Mucosa of rectum (tissue), 2 donors: ENCODE data around the gene FOXA1.
"Not testable (repeated sequence)": the region's sequence is repeated elsewhere in the genome, so short reads cannot be mapped to it uniquely, and the experiment has no call there.

Experiments
- H3K27ac ChIP-seq, 2 donors: one replicate each; pipeline ENCODE4 v1.7.0; 2013; ENCODE audit warnings: inconsistent platforms in 2 of 2, low read depth in 2 of 2, low read length in 2 of 2
- H3K27me3 ChIP-seq, 2 donors: one replicate each; pipeline ENCODE4 v1.7.0; 2013; ENCODE audit warnings: low read length in 2 of 2; ENCODE audit not compliant: control insufficient read depth in 2 of 2, insufficient read depth in 2 of 2
- H3K36me3 ChIP-seq, 2 donors: one replicate each; pipeline ENCODE4 v1.7.0; 2013; ENCODE audit warnings: low read length in 2 of 2; ENCODE audit not compliant: control insufficient read depth in 2 of 2, insufficient read depth in 2 of 2
- H3K4me1 ChIP-seq, 2 donors: one replicate each; pipeline ENCODE4 v1.7.0; 2013; ENCODE audit warnings: low read length in 2 of 2, mild to moderate bottlenecking in 1 of 2; ENCODE audit not compliant: control insufficient read depth in 2 of 2, insufficient read depth in 2 of 2
- H3K4me3 ChIP-seq, 2 donors: one replicate each; pipeline ENCODE4 v1.7.0; 2013; ENCODE audit warnings: low read length in 2 of 2
- H3K9ac ChIP-seq, 2 donors: one replicate each; pipeline ENCODE4 v1.7.0; 2013; ENCODE audit warnings: low read length in 2 of 2, low read depth in 1 of 2, mild to moderate bottlenecking in 1 of 2
- H3K9me3 ChIP-seq, 2 donors: one replicate each; pipeline ENCODE4 v1.7.0; 2013; ENCODE audit warnings: low read length in 2 of 2; ENCODE audit not compliant: control insufficient read depth in 2 of 2
- donor health status: healthy.
- donor health status: Normal muscosa, but diverticular disease.

Gene FOXA1

DNA sequence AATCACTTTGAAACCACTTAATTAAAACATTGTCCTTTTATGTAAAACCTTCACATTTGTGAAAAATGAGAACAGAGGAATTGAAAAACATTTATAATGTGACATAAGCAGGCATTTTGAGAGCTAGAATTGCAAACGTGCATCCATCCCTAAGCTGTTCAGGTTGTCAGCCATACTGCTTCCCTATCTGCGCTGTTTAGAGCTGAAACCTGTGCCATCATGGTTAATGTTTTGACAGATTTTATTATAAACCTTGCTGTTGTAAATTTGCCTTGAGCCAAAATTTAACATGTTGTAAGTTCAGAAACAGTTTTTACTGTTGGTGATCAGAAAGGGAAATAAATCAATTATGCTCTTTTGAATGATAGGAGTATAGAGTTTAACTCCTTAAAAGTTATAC lies 31.9 kb downstream of the FOXA1 start:
- H3K4me3 ChIP-seq, result peak overlapping the region in 1 of 2 donors; percentile 69

DNA sequence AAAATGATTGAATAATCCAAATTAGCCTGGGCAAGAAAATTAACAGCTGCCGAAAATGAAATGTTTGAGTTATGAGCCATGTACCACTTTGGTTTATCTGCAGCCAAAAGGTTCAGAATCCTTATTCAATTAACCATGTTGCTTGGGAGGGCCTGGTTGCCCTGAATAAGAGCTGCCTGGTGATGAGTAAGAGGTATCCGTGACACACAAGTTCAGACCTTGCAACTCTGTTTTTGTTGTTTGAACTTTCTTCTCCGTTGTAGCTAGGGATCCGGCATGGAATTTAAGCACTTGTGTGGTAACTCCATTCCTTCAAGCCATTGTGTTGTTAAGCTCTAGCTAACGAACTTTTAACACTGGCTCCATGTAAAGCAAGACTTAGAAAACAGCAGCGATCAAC lies 35.7 kb downstream of the FOXA1 start:
- no peaks in the 10 kb centered on the region for H3K27me3 ChIP-seq
- no peak overlapping the region for H3K4me3 ChIP-seq
- H3K9me3 ChIP-seq, result no peaks in the 10 kb centered on the region
- H3K4me1 ChIP-seq, result peaks cover 2 to 11% of the 10 kb centered on the region in 2 donors
- H3K36me3 ChIP-seq, result no peaks in the 10 kb centered on the region
- H3K9ac ChIP-seq, result no peak overlapping the region
- no peak overlapping the region for H3K27ac ChIP-seq

More for the DNA sequence above, 31.9 kb downstream of the FOXA1 start:
- H3K36me3 ChIP-seq, result no peaks in the 10 kb centered on the region
- H3K27ac ChIP-seq, result peak overlapping the region in 1 of 2 donors; percentile 60
- peaks cover 10 to 16% of the 10 kb centered on the region in 2 donors for H3K4me1 ChIP-seq
- H3K9ac ChIP-seq, result no peak overlapping the region
- no peaks in the 10 kb centered on the region for H3K9me3 ChIP-seq
- no peaks in the 10 kb centered on the region for H3K27me3 ChIP-seq

DNA sequence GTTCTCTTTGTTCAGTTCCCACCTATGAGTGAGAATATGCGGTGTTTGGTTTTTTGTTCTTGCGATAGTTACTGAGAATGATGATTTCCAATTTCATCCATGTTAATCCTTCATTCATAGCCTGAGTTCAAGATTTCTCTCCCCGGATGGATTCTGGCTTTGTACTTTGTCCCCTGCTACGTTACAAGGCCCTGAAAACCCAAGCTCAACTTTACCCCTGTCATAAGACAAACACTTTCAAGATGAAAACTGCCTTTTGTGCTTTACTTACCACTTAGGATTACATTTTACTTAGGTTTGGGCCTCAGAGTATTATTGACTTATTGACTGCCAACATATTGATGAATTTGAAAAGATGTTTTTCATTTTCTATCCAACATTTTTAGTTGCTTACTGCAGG lies 36.3 kb downstream of the FOXA1 start:
- Histone ChIP-seq H3K27me3 (no peaks in the 10 kb centered on the region), H3K9ac (no peak overlapping the region), H3K9me3 (no peaks in the 10 kb centered on the region)

DNA sequence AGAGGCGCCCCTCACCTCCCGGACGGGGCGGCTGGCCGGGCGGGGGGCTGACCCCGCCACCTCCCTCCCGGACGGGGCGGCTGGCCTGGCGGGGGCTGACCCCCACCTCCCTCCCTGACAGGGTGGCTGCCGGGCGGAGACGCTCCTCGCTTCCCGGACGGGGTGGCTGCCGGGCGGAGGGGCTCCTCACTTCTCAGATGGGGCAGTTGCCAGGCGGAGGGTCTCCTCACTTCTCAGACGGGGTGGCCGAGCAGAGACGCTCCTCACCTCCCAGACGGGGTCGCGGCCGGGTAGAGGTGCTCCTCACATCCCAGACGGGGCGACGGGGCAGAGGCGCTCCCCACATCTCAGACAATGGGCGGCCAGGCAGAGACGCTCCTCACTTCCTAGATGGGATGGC lies 39.5 kb downstream of the FOXA1 start:
- not testable (repeated sequence) for H3K9me3 ChIP-seq, H3K27me3 ChIP-seq, H3K9ac ChIP-seq, H3K4me1 ChIP-seq, H3K36me3 ChIP-seq, H3K27ac ChIP-seq, H3K4me3 ChIP-seq

More for the DNA sequence above, 36.3 kb downstream of the FOXA1 start:
- Histone ChIP-seq H3K4me1 (peaks cover 2 to 7% of the 10 kb centered on the region in 2 donors), H3K4me3 (no peak overlapping the region), H3K36me3 (no peaks in the 10 kb centered on the region), H3K27ac (no peak overlapping the region)

DNA sequence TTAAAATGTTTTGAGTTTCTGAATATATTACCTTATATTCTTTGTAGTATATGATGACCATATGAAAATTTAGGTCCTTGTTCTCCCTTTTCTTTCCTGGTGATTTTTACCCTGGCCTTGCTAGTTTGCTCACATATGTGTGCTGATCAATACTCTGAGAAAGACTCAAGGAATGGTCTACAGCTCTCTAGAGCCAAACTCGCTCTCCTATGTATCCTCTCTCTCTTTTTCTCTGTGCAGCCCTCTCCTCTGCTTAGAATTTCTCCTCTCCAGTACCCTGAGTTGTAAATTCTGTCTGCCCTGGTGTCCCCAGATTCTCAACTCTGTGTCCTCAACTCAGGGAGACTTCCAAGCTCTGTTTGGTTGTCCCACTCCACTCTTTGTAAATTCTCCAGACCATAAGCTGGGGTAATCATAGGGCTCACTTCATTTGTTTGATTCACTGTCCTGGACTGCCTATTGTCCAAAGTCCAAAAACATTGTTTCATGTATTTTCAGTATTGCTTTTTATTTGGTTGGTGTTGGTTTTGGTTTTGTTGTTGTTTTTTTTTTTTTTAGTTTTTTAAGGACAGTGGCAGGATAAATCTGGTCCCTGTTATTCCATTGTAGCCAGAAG lies 41.0 kb downstream of the FOXA1 start:
- H3K27ac ChIP-seq, result no peak overlapping the region
- no peaks in the 10 kb centered on the region for H3K27me3 ChIP-seq

DNA sequence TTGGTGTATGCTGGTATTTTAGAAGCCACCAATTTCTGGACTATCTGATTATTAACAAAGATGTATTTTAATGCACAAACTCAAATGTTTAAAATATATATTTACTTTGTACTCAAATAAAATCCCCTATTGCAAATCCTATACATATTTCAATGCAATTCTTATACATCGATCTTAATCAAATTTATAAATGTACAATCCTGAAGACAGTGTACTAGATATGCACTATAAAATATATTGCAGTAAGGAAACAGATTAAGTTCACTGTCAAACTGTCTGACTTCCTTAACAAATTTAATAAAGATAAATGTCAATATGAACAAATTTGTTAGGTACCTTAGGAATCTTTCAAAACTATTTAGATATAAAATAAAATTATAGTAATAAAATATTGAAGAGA lies 43.9 kb downstream of the FOXA1 start:
- Histone ChIP-seq H3K27me3 (no peaks in the 10 kb centered on the region), H3K4me1 (no peaks in the 10 kb centered on the region), H3K9ac (no peak overlapping the region), H3K4me3 (no peak overlapping the region), H3K9me3 (no peaks in the 10 kb centered on the region), H3K36me3 (no peaks in the 10 kb centered on the region), H3K27ac (no peak overlapping the region)

More for the DNA sequence above, 41.0 kb downstream of the FOXA1 start:
- Histone ChIP-seq H3K4me3 (no peak overlapping the region), H3K9ac (no peak overlapping the region), H3K9me3 (no peaks in the 10 kb centered on the region), H3K4me1 (no peaks in the 10 kb centered on the region), H3K36me3 (no peaks in the 10 kb centered on the region)

DNA sequence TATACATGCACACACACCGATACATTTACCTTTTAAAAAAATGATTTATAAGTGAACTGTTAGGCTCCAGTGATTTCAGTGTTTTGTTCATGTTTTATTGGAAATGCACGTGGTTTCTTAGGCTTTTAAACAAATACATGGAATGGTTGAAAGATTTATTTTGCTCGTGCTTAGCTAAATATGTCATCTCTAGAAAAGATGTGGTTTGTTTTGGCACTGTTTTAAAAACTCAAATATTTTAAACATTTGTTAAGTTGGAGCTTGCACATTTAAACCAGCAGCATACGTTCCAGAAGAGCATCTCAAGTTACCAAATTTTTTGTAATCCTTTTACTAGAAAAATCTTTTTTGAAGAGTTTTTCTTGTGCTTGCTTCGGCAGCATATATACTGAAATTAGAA lies 44.5 kb downstream of the FOXA1 start:
- no peaks in the 10 kb centered on the region for H3K27me3 ChIP-seq
- H3K4me3 ChIP-seq, result no peak overlapping the region
- H3K4me1 ChIP-seq, result no peaks in the 10 kb centered on the region
- no peaks in the 10 kb centered on the region for H3K9me3 ChIP-seq
- H3K9ac ChIP-seq, result no peak overlapping the region
- H3K27ac ChIP-seq, result no peak overlapping the region
- no peaks in the 10 kb centered on the region for H3K36me3 ChIP-seq

DNA sequence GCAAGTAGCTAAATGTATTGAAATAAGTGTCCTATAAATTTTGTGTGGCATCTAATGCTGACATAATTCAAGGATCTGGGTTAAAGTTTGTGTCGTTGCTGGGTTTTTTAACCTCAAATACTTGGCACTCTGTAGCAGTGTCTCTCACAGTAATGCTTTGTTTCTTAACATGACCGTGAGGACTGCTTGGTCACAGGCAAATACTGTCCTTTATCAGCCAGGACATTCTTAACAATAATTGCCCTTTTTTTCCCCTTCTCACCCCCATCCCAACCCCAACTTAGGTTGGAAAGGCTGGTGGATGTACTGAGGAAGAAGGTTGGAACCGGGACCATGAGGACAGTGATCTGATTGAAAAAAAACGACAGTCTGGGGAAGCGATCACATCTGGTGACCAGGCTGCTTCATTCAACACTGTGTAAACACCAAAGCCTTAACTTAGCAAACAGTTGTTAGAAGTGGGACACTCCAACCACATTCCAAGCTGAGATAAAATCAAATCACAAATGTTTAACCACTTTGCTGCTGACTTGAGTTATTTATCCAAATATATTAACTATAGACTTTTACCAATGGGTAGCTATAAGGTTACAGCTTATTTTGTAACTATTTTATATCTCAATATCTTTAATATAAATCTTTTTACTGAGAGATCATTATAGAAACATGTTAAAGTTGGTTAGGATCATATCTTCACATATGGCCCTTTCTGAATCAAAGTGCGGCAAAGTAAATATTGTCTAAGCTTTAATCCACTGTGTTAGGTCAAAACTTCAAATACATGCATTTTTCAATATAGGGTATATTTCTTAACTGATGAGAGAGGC lies 48.2 kb downstream of the FOXA1 start:
- Histone ChIP-seq H3K9ac (no peak overlapping the region), H3K27ac (no peak overlapping the region), H3K9me3 (no peaks in the 10 kb centered on the region), H3K36me3 (no peaks in the 10 kb centered on the region), H3K4me3 (peak overlapping the region; percentile 5 to 29), H3K4me1 (no peaks in the 10 kb centered on the region), H3K27me3 (no peaks in the 10 kb centered on the region)

DNA sequence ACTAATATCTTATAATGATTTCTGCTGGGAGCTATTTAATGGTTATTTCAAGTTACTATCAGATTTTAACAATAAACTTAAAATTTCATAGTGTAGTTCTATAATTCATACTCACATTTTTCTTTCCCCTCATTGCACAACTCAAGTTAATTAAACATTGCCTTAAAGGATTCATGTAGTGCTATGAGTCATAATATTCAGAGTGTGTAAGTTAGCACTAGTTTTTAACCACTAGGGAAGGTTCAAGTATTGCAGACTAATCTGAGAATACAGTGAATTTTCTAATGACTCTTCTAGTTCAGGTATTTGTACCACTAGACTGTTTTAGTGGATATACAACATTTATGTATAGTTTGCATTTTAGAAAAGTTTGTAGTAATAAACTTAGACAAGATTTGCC lies 49.9 kb downstream of the FOXA1 start:
- H3K4me1 ChIP-seq, result no peaks in the 10 kb centered on the region
- no peaks in the 10 kb centered on the region for H3K36me3 ChIP-seq
- no peak overlapping the region for H3K4me3 ChIP-seq
- no peak overlapping the region for H3K9ac ChIP-seq
- no peaks in the 10 kb centered on the region for H3K9me3 ChIP-seq
- H3K27me3 ChIP-seq, result no peaks in the 10 kb centered on the region
- no peak overlapping the region for H3K27ac ChIP-seq

DNA sequence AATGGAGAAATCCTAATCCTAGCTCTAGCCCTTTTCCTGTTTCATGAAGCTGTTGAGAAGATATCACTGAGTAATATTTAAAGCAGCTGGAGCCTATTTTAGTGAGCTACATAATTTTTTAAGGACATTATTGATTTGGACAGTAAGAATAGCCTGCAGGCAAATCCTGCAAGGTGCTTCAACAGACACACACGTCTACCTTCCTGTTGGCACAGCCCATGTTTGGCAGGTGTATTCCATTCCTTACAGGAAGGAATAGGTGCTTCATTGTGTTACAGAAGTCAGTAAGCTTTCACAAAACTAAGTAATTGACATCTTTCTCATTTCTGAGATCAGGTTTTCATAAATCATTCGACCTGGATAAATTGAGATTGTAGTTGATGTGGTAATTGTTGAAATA lies 50.6 kb downstream of the FOXA1 start:
- H3K27ac ChIP-seq, result no peak overlapping the region
- no peaks in the 10 kb centered on the region for H3K27me3 ChIP-seq
- no peaks in the 10 kb centered on the region for H3K36me3 ChIP-seq

More for the DNA sequence above, 50.6 kb downstream of the FOXA1 start:
- H3K9me3 ChIP-seq, result no peaks in the 10 kb centered on the region
- H3K9ac ChIP-seq, result no peak overlapping the region
- no peak overlapping the region for H3K4me3 ChIP-seq
- no peaks in the 10 kb centered on the region for H3K4me1 ChIP-seq
